Measurements from ENCODE around the gene COX6A2. TPM values are rescaled to one million over a fixed set of nuclear protein-coding genes. Genes with fewer than 3 reads are reported as not detected.

The COX6A2 gene
- total and polyA plus RNA-seq, 8 donors = 0.39 to 5.5 (median 0.57) TPM; not detected in 2

DNA sequence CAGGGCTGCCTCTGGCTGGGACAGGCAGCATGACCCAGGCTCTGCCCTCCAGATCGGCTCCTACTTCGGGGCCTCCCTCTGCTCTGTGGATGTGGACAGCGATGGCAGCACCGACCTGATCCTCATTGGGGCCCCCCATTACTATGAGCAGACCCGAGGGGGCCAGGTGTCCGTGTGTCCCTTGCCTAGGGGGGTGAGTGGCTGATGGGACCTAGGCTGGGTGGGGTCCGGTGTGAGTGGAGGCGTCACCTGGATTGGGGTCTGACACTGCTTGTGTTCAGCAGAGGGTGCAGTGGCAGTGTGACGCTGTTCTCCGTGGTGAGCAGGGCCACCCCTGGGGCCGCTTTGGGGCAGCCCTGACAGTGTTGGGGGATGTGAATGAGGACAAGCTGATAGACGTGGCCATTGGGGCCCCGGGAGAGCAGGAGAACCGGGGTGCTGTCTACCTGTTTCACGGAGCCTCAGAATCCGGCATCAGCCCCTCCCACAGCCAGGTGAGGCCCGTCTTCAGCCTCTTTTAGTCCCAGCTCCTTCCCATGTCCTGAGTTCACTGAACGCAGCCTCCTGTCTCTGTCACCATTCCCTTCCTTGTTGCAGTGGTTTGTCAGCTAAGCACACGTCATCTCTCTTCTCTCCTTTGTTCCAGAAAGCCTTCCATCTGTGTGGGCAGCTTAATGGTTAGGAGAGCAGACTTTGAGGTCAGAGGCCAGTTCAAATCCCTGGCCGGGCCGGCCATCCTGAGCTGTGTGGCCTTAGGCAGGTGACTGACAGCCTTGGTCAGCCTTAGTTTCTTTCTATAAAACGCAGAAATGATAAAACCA is 16.9 kb downstream of the COX6A2 start:
- Histone ChIP-seq H3K36me3 (no peaks in the 10 kb centered on the region), H3K4me1 (no peaks in the 10 kb centered on the region), H3K27ac (no peak overlapping the region), H3K9me3 (no peaks in the 10 kb centered on the region), H3K4me3 (no peak overlapping the region), H3K27me3 (no peaks in the 10 kb centered on the region)
- ATAC-seq = no peak
- TF ChIP-seq, protein P1, sequence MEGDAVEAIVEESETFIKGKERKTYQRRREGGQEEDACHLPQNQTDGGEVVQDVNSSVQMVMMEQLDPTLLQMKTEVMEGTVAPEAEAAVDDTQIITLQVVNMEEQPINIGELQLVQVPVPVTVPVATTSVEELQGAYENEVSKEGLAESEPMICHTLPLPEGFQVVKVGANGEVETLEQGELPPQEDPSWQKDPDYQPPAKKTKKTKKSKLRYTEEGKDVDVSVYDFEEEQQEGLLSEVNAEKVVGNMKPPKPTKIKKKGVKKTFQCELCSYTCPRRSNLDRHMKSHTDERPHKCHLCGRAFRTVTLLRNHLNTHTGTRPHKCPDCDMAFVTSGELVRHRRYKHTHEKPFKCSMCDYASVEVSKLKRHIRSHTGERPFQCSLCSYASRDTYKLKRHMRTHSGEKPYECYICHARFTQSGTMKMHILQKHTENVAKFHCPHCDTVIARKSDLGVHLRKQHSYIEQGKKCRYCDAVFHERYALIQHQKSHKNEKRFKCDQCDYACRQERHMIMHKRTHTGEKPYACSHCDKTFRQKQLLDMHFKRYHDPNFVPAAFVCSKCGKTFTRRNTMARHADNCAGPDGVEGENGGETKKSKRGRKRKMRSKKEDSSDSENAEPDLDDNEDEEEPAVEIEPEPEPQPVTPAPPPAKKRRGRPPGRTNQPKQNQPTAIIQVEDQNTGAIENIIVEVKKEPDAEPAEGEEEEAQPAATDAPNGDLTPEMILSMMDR (IDR thresholded peaks at IDR 0.05) = no peak
- no peak for FAIRE-seq
- intact Hi-C loops (cut with DNase I) = no loop called here
- 63 to 73% methylated on average over 22 of the region's 22 CpGs for WGBS, 2 donors
- no peak for DNase-seq

DNA sequence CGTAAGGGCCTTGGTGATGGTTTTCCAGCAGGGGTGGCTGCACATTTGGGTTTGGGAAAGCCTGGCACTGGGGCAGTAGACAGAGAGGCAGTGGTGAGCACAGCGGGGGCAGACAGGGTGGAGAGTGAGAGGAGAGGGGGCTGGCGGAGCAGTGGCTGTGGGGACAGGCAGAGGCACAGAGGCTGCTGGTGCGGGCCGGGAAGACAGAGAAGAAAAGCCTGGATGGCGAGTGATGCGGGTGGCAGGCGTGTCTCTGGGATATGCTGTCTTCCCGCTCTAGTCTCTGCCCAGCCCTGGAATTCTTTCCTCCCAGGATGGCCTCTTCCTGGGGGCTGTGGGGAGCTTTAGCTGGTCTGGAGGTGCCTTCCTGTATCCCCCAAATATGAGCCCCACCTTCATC is 18.1 kb downstream of the COX6A2 start:
- no peak overlapping the region for H3K27ac ChIP-seq
- no peaks in the 10 kb centered on the region for H3K9me3 ChIP-seq
- intact Hi-C loops (cut with DNase I) = no loop called here
- ATAC-seq (no peak), FAIRE-seq (no peak), DNase-seq (no peak)
- H3K4me3 ChIP-seq = no peak overlapping the region
- H3K27me3 ChIP-seq = no peaks in the 10 kb centered on the region
- no peaks in the 10 kb centered on the region for H3K36me3 ChIP-seq
- TF ChIP-seq, protein P1 (IDR thresholded peaks at IDR 0.05) = no peak
- 71 to 80% methylated on average over 9 of the region's 9 CpGs for WGBS, 2 donors
- no peaks in the 10 kb centered on the region for H3K4me1 ChIP-seq

DNA sequence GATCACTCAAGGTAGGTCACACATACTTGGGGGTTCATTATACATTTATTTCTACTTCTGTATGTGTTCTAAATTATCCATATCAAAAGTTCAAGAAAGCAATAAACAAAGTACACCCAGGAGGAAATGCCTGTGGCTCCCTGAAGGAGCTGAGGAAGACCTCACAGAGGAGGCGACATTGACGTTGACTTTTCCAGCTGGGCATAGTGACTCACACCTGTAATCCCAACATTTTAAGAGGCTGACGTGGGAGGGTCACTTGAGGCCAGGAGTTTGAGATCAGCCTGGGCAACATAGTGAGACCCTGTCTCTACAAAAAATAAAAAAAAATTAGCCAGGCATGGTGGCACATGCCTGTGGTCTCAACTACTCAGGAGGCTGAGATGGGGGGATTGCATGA is 18.7 kb downstream of the COX6A2 start:
- TF ChIP-seq, protein P1 (IDR thresholded peaks at IDR 0.05) = no peak
- WGBS, 2 donors = 61 to 67% methylated on average over 3 of the region's 3 CpGs
- ATAC-seq = no peak
- H3K27me3 ChIP-seq = no peaks in the 10 kb centered on the region
- H3K27ac ChIP-seq = no peak overlapping the region
- H3K4me1 ChIP-seq = no peaks in the 10 kb centered on the region
- intact Hi-C loops (cut with DNase I) = no loop called here
- DNase-seq = no peak
- H3K9me3 ChIP-seq = no peaks in the 10 kb centered on the region
- no peaks in the 10 kb centered on the region for H3K36me3 ChIP-seq
- H3K4me3 ChIP-seq = no peak overlapping the region
- no peak for FAIRE-seq

DNA sequence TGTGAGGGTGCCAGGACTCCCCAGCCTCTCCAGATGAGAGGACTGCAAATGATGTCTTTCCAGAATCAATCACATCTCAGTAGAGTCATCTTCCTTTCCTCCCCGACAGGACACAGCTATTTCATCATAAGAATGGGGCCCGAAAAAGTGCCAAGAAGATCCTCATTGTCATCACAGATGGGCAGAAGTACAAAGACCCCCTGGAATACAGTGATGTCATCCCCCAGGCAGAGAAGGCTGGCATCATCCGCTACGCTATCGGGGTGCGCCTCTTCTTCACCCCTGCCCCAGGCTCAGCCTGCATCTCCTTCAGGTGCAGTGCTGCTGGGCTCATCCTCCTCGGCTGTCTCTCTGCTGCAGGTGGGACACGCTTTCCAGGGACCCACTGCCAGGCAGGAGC is 20.8 kb downstream of the COX6A2 start:
- Histone ChIP-seq H3K27me3 (no peaks in the 10 kb centered on the region), H3K27ac (no peak overlapping the region), H3K36me3 (no peaks in the 10 kb centered on the region), H3K9me3 (no peaks in the 10 kb centered on the region), H3K4me1 (no peaks in the 10 kb centered on the region), H3K4me3 (no peak overlapping the region)
- ATAC-seq (no peak), DNase-seq (no peak), FAIRE-seq (no peak)
- WGBS, 2 donors = 75 to 82% methylated on average over 8 of the region's 8 CpGs
- TF ChIP-seq, protein P1 (IDR thresholded peaks at IDR 0.05) = no peak
- intact Hi-C loops (cut with DNase I) = no loop called here

DNA sequence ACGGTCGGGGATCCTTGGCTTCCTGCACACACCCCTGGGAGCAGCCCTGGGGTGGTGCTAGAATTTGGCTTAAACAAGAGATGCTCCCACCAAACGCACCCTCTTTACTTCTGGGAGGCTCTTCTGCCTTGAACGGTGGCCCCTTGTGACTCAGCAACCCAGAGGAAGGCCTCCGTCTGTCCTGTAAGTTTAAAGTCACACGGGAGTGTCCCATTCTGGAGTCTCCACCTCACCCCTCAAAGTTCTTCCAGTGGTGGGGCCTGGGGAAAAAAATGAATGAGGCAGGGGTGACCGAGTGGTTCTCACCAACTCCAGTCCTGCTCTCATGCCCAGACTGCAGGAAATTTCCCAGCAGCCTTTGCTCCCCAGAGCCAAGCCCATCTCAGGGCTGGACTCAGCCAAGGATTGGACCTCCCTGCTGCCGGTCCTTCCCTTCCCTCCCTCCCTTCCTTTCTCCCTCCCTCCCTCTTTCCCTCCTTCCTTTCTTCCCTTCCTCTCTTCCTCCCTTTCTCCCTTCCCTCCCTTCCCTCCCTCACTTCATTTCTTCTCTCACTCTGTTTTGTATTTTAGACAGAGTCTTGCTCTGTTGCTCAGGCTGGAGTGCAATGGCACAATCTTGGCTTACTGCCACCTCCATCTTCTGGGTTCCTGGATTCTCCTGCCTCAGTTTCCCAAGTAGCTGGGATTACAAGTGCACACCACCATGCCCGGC is 23.7 kb downstream of the COX6A2 start:
- Histone ChIP-seq H3K36me3 (no peaks in the 10 kb centered on the region), H3K27ac (no peak overlapping the region), H3K4me3 (no peak overlapping the region), H3K27me3 (no peaks in the 10 kb centered on the region), H3K4me1 (no peaks in the 10 kb centered on the region), H3K9me3 (no peaks in the 10 kb centered on the region)
- no peak for DNase-seq
- TF ChIP-seq, protein P1 (IDR thresholded peaks at IDR 0.05) = no peak
- ATAC-seq = peak in 1 of 4 donors; percentile 30
- WGBS, 2 donors = 65 to 73% methylated on average over 9 of the region's 9 CpGs
- intact Hi-C loops (cut with DNase I) = no loop called here
- no peak for FAIRE-seq

All from pancreas (tissue), 10 donors.